WI38 (cell line): ENCODE results near the gene TXLNA.

Experiments used
- H3K4me3 ChIP-seq: 2 replicates; pipeline ENCODE4 v1.5.1; 2011; ENCODE audit warnings: low read depth, mild to moderate bottlenecking, control low read depth, low read length
- CTCF ChIP-seq: IDR thresholded peaks from 2 replicates; pipeline ENCODE4 v1.5.1; 2012; ENCODE audit warnings: low read depth, mild to moderate bottlenecking, control low read depth, low read length

The TXLNA gene

GRCh38 chr1:32219022-32219421, 39.5 kb downstream of the TXLNA start:
- no peak overlapping the region for H3K4me3 ChIP-seq
- TF ChIP-seq CTCF = no peak

GRCh38 chr1:32220746-32221580, 41.5 kb downstream of the TXLNA start:
- TF ChIP-seq CTCF = no peak
- peak overlapping the region; percentile 83 for H3K4me3 ChIP-seq

- no peak for TF ChIP-seq CTCF
- H3K4me3 ChIP-seq = peak overlapping the region; percentile 83
Observed at GRCh38 chr1:32221581-32221979, 42.1 kb downstream of the TXLNA start.

GRCh38 chr1:32221980-32222755, 42.7 kb downstream of the TXLNA start, which contains the start of the genes EIF3I and TMEM234:
Gene EIF3I, plus strand, starts transcription at chr1:32222407. Its CDS starts 35 bp downstream, at chr1:32222442.
Gene TMEM234, minus strand, starts transcription at chr1:32222353. Its CDS starts 31 bp downstream, at chr1:32222322.
- no peak for TF ChIP-seq CTCF
- H3K4me3 ChIP-seq = peak within 1 kb of the TSS; percentile 83

GRCh38 chr1:32223683-32224082, 44.2 kb downstream of the TXLNA start:
- no peak for TF ChIP-seq CTCF
- H3K4me3 ChIP-seq = 0 out of 2 replicates have a peak overlapping the region, but pooled peaks have one; percentile 3

- no peak for TF ChIP-seq CTCF
- no peak overlapping the region for H3K4me3 ChIP-seq
Observed at GRCh38 chr1:32224285-32224684, 44.8 kb downstream of the TXLNA start.

- no peak for TF ChIP-seq CTCF
- no peak overlapping the region for H3K4me3 ChIP-seq
Observed at GRCh38 chr1:32228771-32229170, 49.3 kb downstream of the TXLNA start.
